SJCRH30 (cell line): Measurements from ENCODE around the gene ZNF418. TPM values are rescaled to one million over a fixed set of nuclear protein-coding genes. Genes with fewer than 3 reads are reported as not detected.

Source experiments
- total RNA-seq: library from RNA; depleted of rRNA; stranded (reverse); fragments of >200 nt; shearing (Covaris generic); gene quantifications from 2 replicates; pipeline ENCODE4 v1.2.3, GENCODE V29; 2014; rRNA removed

Gene ZNF418
- total RNA-seq, 1 experiment from 2014 or later = 1.8 TPM

Other genes starting within 250 kb of the ZNF418 start
- 0.04 TPM in 1 of 2 replicates, not detected in the other for gene ZNF154, start 226.2 kb downstream of the ZNF418 start, total RNA-seq
- 3.5 and 4.4 TPM in 2 replicates for gene ZNF671, start 207.8 kb downstream of the ZNF418 start, total RNA-seq
- 19.3 and 24.4 TPM in 2 replicates for gene ZNF776, start 188.6 kb downstream of the ZNF418 start, total RNA-seq
- gene ZNF586, start 165.7 kb downstream of the ZNF418 start, total RNA-seq = 14.6 TPM in 2 replicates
- gene ZNF552, start 120.5 kb downstream of the ZNF418 start, total RNA-seq = 5.4 and 6.8 TPM in 2 replicates
- gene ZNF587B, start 105.1 kb downstream of the ZNF418 start, total RNA-seq = 12.7 and 13.0 TPM in 2 replicates
- 10.5 and 14.5 TPM in 2 replicates for gene ZNF587, start 85.5 kb downstream of the ZNF418 start, total RNA-seq
- gene ZNF814, start 46.4 kb downstream of the ZNF418 start, total RNA-seq = 11.1 and 14.2 TPM in 2 replicates
- 15.6 and 16.1 TPM in 2 replicates for gene ZNF417, start 18.8 kb downstream of the ZNF418 start, total RNA-seq
- 11.5 and 11.6 TPM in 2 replicates for gene ZNF256, start 12.3 kb upstream of the ZNF418 start, total RNA-seq
- gene C19orf18, start 39.1 kb upstream of the ZNF418 start, total RNA-seq = 0.16 and 0.18 TPM in 2 replicates
- 10.3 and 12.6 TPM in 2 replicates for gene ZNF606, start 67.4 kb upstream of the ZNF418 start, total RNA-seq
- not detected in 2 replicates for gene ZSCAN1, start 98.6 kb upstream of the ZNF418 start, total RNA-seq
- gene ZNF135, start 123.9 kb upstream of the ZNF418 start, total RNA-seq = 0.43 and 0.45 TPM in 2 replicates
- gene ZSCAN18, start 162.8 kb upstream of the ZNF418 start, total RNA-seq = 17.5 and 17.9 TPM in 2 replicates
- 9.3 and 9.7 TPM in 2 replicates for gene ZNF329, start 215.4 kb upstream of the ZNF418 start, total RNA-seq
- gene ZNF274, start 247.7 kb upstream of the ZNF418 start, total RNA-seq = 19.3 and 23.3 TPM in 2 replicates